Measurements from ENCODE around the gene ERC2. TPM values are rescaled to one million over a fixed set of nuclear protein-coding genes. Genes with fewer than 3 reads are reported as not detected.

Gene ERC2
- total and polyA plus RNA-seq, 2 of the 13 experiments (the other 11 are each of a cell fraction or from before 2014, with no cell fraction given) = 0.16 to 0.22 TPM

GRCh38 chr3:56397798-56398197 is 70.5 kb downstream of the ERC2 start (continued):
- no peak for TF ChIP-seq PCBP1 (IDR thresholded peaks at IDR 0.05; ENCODE audit: borderline replicate concordance, low read depth, low read length)
- no peak for TF ChIP-seq EHMT2 (IDR thresholded peaks at IDR 0.05; ENCODE audit: borderline replicate concordance, low read depth, low read length)
- no peak for TF ChIP-seq ZFP36 (IDR thresholded peaks at IDR 0.05; ENCODE audit: borderline replicate concordance, low read depth, low read length, partially characterized antibody)
- TF ChIP-seq BCL6 (CRISPR knock-in tag; IDR thresholded peaks at IDR 0.05) = no peak

GRCh38 chr3:56389183-56389830 is 79.0 kb downstream of the ERC2 start:
- no peak overlapping the region for H2AFZ ChIP-seq (ENCODE audit: low read length)
- POLR2A ChIA-PET = no interaction called here
- H3K4me2 ChIP-seq (ENCODE audit: low read depth, low read length) = no peak overlapping the region
- H3K9me3 ChIP-seq (ENCODE audit: low read length) = no peaks in the 10 kb centered on the region
- 0% methylated on average over 3 of the region's 3 CpGs for WGBS (ENCODE audit: low lambda C conversion rate)
- no peaks in the 10 kb centered on the region for H3K4me1 ChIP-seq (ENCODE audit: insufficient read depth, low read length)
- no peaks in the 10 kb centered on the region for H3K79me2 ChIP-seq (ENCODE audit: insufficient read depth, low read length)
- BruUV-seq (replicated peaks) = no TSS peak
- H3K27me3 ChIP-seq (ENCODE audit: control insufficient read depth in 1 of 2, insufficient read depth in 2 of 2, low read length in 2 of 2) = no peaks in the 10 kb centered on the region
- in situ Hi-C loops (cut with HindIII; ENCODE audit: extremely low pct_ligation_motif_present, low pct_unique_long_range_greater_than_20kb) = no loop called here
- H3K9ac ChIP-seq (ENCODE audit: insufficient read depth, low read depth, low read length) = no peak overlapping the region
- H3K4me3 ChIP-seq (replicated peaks in 1 of 3; ENCODE audit: insufficient read depth in 1 of 3, low read depth in 2 of 3, low read length in 3 of 3) = no peak overlapping the region
- no peaks in the 10 kb centered on the region for H4K20me1 ChIP-seq (ENCODE audit: insufficient read depth, low read length)
- CTCF ChIA-PET (ENCODE audit: low intra/inter-chr PET ratio, low total read pairs) = no interaction called here
- H3K36me3 ChIP-seq (replicated peaks in 1 of 2; ENCODE audit: control insufficient read depth in 1 of 2, insufficient read depth in 2 of 2, low read length in 2 of 2) = no peaks in the 10 kb centered on the region
- no peak overlapping the region for H3K27ac ChIP-seq (ENCODE audit: extremely low read length, insufficient read depth, low read length)
- no peak for ATAC-seq
- no peak for DNase-seq (ENCODE audit: low spot score)
- FAIRE-seq = no peak
- intact Hi-C loops (cut with micrococcal nuclease; ENCODE audit: unreplicated experiment) = no loop called here
- no peak for TF ChIP-seq PRDM10 (CRISPR knock-in tag; IDR thresholded peaks at IDR 0.05; ENCODE audit: low read depth)
- TF ChIP-seq ZNF670 (CRISPR knock-in tag; IDR thresholded peaks at IDR 0.05; ENCODE audit: borderline replicate concordance) = no peak
- no peak for TF ChIP-seq ZNF639 (CRISPR knock-in tag; conservative IDR thresholded peaks at IDR 0.05)
- no peak for TF ChIP-seq ZNF232 (CRISPR knock-in tag; IDR thresholded peaks at IDR 0.05; ENCODE audit: borderline replicate concordance)
- TF ChIP-seq WIZ (CRISPR knock-in tag; IDR thresholded peaks at IDR 0.05) = no peak
- TF ChIP-seq BCLAF1 (IDR thresholded peaks at IDR 0.05) = no peak
- no peak for TF ChIP-seq ZNF331 (CRISPR knock-in tag; IDR thresholded peaks at IDR 0.05)
- TF ChIP-seq ZNF512 (CRISPR knock-in tag; IDR thresholded peaks at IDR 0.05) = no peak
- TF ChIP-seq MAFG (CRISPR knock-in tag; IDR thresholded peaks at IDR 0.05) = no peak
- TF ChIP-seq RFX3 (CRISPR knock-in tag; IDR thresholded peaks at IDR 0.05) = no peak
